Measurements from ENCODE around the gene UTP14A.

- TF ChIP-seq CTCF (conservative IDR thresholded peaks at IDR 0.05; ENCODE audit: low read depth, low read length) (no peak), EZH2 (IDR thresholded peaks at IDR 0.05; ENCODE audit: low read length, unreplicated experiment) (no peak), EZH2phosphoT487 (IDR thresholded peaks at IDR 0.05; ENCODE audit: borderline replicate concordance, low read length) (no peak)
These were observed 28.5 kb downstream of the UTP14A start for GRCh38 chrX:129934461-129934860.
